Pancreas (tissue), 10 donors: ENCODE measurements around the gene TRIM41. TPM values are rescaled to one million over a fixed set of nuclear protein-coding genes. Genes with fewer than 3 reads are reported as not detected.
"Not testable (repeated sequence)": the region's sequence is repeated elsewhere in the genome, so short reads cannot be mapped to it uniquely, and the experiment has no call there.

Source experiments
- ATAC-seq, 4 donors: fragments of 200-7000 bp; cut with Tn5 transposase; one replicate each; pipeline versions ENCODE4 v1.8.0 to v1.9.1; 2020; ENCODE audit warnings: mild to moderate bottlenecking in 4 of 4, moderate library complexity in 4 of 4
- DNase-seq, 6 donors: peaks; one replicate each; pipeline ENCODE4 v3.0.0-alpha.2; 2020
- FAIRE-seq: peaks from 2 replicates; lab custom pipeline; 2012; peaks lifted over from hg19 to GRCh38; lab: Jason Lieb, UNC
- H3K27ac ChIP-seq, 4 donors: fragments of 200-600 bp; sonication (generic); 1 replicate in 3 of 4; 2 replicates in 1 of 4; pipeline versions ENCODE4 v1.5.0 to v1.8.0; 2020
- H3K27me3 ChIP-seq, 4 donors: fragments of 200-600 bp; one replicate each; pipeline ENCODE4 v1.8.0; 2021
- H3K36me3 ChIP-seq, 3 donors: fragments of 200-600 bp; sonication (generic) in 1 of 3; one replicate each; pipeline versions ENCODE4 v1.5.0 to v1.8.0; 2020 to 2021
- H3K4me1 ChIP-seq, 3 donors: fragments of 200-600 bp; one replicate each; pipeline ENCODE4 v1.8.0; 2021
- H3K4me3 ChIP-seq, 4 donors: fragments of 200-600 bp; sonication (generic) in 2 of 4; one replicate each; pipeline versions ENCODE4 v1.5.0 to v1.8.0; 2020 to 2021
- H3K9me3 ChIP-seq, 4 donors: fragments of 200-600 bp; one replicate each; pipeline ENCODE4 v1.8.0; 2021
- WGBS, 2 donors: extraction: QIAGEN DNeasy Blood & Tissue Kit; methylation state at CpG; one replicate each; pipeline ENCODE4 v1.1.7; 2013; 5-methylcytosine and 5-hydroxymethylcytosine counted together
- intact Hi-C, 3 donors: fragments of 100-400 bp; cut with DNase I; formaldehyde crosslinking; loops; one replicate each; pipeline versions ENCODE4 v1.11.1 to v1.14.2; 2022
- polyA plus RNA-seq, 2 donors: library from polyadenylated mRNA; stranded (reverse); fragments of 200-250 nt; gene quantifications; one replicate each; pipeline ENCODE4 v1.2.3, GENCODE V29; 2013
- total RNA-seq, 6 donors: library from RNA; stranded (reverse); fragmentation: NEBNext Ultra II Directional in 4 of 6; extraction: Animal tissue kit (Norgen Biotek cat#: 25700) in 4 of 6; gene quantifications; one replicate each; pipeline versions ENCODE4 v1.2.1 to v1.2.4, GENCODE V29; 2021 to 2023
- TF ChIP-seq, protein P1 (sequence below), 4 donors: fragments of 200-600 bp; sonication (generic) in 3 of 4; IDR thresholded peaks; one replicate each; pipeline versions ENCODE4 v1.5.0 to v1.8.0; 2021; ENCODE audit warnings: antibody characterized with exemption in 4 of 4
- donor health status: healthy with polysubstance abuse.
- donor health status: DM: no; HTN: no; CAD: no; lungs with moderate emphysema.
- donor health status: DM: no; HTN: no; CAD: no.
- donor health status: control.
- donor health status: control.
- donor health status: Bipolar disorder and iron deficiency.
- donor health status: DM: yes; HTN: yes; CAD: no.
- donor health status: DM: no; HTN: no; CAD: no.
- donor health status: DM: no; HTN: no; CAD: no.
- donor health status: DM: yes; HTN: yes; CAD: no.

The TRIM41 gene
- total RNA-seq (10 to 100 TPM; 11.4 to 22.1 (median 12.1) TPM), polyA plus RNA-seq (10 to 100 TPM; 17.3 to 28.7 TPM)

DNA sequence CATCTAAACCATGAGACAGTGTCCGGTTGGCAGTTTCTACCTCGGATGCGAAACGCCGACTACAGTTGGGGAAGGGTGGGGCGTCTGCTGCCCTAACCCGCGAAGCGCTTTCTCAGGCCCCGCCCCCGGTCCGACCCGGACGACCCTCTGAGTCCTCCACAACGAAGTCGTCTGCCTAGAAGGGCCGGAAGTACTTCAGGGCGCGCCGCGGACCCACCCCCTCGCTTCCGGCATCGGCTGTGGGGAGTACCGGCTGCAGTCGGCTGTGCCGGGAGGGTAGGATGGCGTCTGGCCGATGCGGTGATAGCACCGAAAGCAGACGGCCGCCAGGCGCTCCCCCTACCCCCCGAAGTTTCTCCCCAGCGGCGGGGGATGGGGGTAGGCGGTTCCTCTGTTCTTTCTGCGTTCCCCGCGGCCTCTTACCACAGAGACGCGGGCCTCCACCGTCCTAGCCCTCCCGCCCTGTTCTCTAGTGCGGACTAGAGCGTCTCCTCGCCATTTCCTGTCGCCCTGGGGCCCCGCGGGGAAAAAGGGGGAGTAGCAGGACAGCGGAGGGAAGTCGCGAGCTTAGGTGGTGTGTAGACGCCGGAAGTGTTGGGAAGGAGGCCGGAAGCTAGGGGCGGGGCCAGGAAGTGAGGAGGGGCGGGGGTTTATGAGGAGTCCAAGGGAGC is at the start of gene TRIM41:
TRIM41 (plus strand) TSS at position 224 of the 671 bp plus-strand sequence. CDS start 719 bp downstream, outside the sequence.
- TF ChIP-seq, protein P1, sequence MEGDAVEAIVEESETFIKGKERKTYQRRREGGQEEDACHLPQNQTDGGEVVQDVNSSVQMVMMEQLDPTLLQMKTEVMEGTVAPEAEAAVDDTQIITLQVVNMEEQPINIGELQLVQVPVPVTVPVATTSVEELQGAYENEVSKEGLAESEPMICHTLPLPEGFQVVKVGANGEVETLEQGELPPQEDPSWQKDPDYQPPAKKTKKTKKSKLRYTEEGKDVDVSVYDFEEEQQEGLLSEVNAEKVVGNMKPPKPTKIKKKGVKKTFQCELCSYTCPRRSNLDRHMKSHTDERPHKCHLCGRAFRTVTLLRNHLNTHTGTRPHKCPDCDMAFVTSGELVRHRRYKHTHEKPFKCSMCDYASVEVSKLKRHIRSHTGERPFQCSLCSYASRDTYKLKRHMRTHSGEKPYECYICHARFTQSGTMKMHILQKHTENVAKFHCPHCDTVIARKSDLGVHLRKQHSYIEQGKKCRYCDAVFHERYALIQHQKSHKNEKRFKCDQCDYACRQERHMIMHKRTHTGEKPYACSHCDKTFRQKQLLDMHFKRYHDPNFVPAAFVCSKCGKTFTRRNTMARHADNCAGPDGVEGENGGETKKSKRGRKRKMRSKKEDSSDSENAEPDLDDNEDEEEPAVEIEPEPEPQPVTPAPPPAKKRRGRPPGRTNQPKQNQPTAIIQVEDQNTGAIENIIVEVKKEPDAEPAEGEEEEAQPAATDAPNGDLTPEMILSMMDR (IDR thresholded peaks at IDR 0.05) = no peak
- H3K9me3 ChIP-seq = no peaks in the 10 kb centered on the region
- H3K27ac ChIP-seq = peak within 1 kb of the TSS; percentile 79 to 93 (median 90)
- H3K27me3 ChIP-seq = no peaks in the 10 kb centered on the region
- FAIRE-seq (no peak), ATAC-seq (peak; percentile 82 to 90 (median 84)), DNase-seq (peak; percentile 94 to 98 (median 96))
- 0% methylated on average over 58 to 59 of the region's 59 CpGs for WGBS, 2 donors
- no peaks in the 10 kb centered on the region for H3K36me3 ChIP-seq
- intact Hi-C loops = no loop called here
- H3K4me1 ChIP-seq = peaks cover 0 to 8% (median 0%) of the 10 kb centered on the region in 3 donors
- peak within 1 kb of the TSS; percentile 59 to 93 (median 74) for H3K4me3 ChIP-seq

- WGBS, 2 donors = 6% methylated on average over 50 of the region's 50 CpGs
- H3K27ac ChIP-seq = no peak overlapping the region
- H3K36me3 ChIP-seq = no peaks in the 10 kb centered on the region
- H3K27me3 ChIP-seq = peaks cover 8 to 47% (median 12%) of the 10 kb centered on the region in 4 donors
- TF ChIP-seq, protein P1 (IDR thresholded peaks at IDR 0.05) = no peak
- FAIRE-seq (no peak), ATAC-seq (peak in 3 of 4 donors; percentile 41 to 59 (median 57)), DNase-seq (no peak)
- no peak overlapping the region for H3K4me3 ChIP-seq
- no peaks in the 10 kb centered on the region for H3K9me3 ChIP-seq
- intact Hi-C loops = no loop called here
- H3K4me1 ChIP-seq = no peaks in the 10 kb centered on the region
Observed at GRCh38 chr5:181173420-181174342, 49.4 kb upstream of the TRIM41 start.

GRCh38 chr5:181176254-181176952 is 46.7 kb upstream of the TRIM41 start:
- FAIRE-seq = no peak
- H3K4me3 ChIP-seq = no peak overlapping the region
- no peak overlapping the region for H3K27ac ChIP-seq
- no peaks in the 10 kb centered on the region for H3K36me3 ChIP-seq
- TF ChIP-seq, protein P1 (IDR thresholded peaks at IDR 0.05) = no peak
- intact Hi-C loops = no loop called here
- DNase-seq = no peak
- H3K9me3 ChIP-seq = no peaks in the 10 kb centered on the region
- H3K27me3 ChIP-seq = peaks cover 4 to 29% (median 7%) of the 10 kb centered on the region in 4 donors
- no peak for ATAC-seq
- WGBS, 2 donors = 44 to 72% methylated on average over 3 of the region's 3 CpGs
- H3K4me1 ChIP-seq = no peaks in the 10 kb centered on the region

GRCh38 chr5:181177559-181177958 is 45.5 kb upstream of the TRIM41 start:
- H3K4me3 ChIP-seq, intact Hi-C loops, H3K27ac ChIP-seq, H3K36me3 ChIP-seq, FAIRE-seq, H3K9me3 ChIP-seq, H3K4me1 ChIP-seq, DNase-seq, ATAC-seq: not testable (repeated sequence)
- 66 to 72% methylated on average over 14 of the region's 14 CpGs for WGBS, 2 donors
- H3K27me3 ChIP-seq = peaks cover 0 to 18% (median 2%) of the 10 kb centered on the region in 4 donors
